C4-2B (cell line): ENCODE measurements around the gene JMJD8.

ENCODE experiments used
- H3K27ac ChIP-seq: fragments of 450-650 bp; 2 replicates; pipeline ENCODE4 v1.5.1; 2017
- CTCF ChIP-seq: fragments of 450-650 bp; conservative IDR thresholded peaks from 2 replicates; pipeline ENCODE4 v1.5.1; 2017; ENCODE audit warnings: mild to moderate bottlenecking
- ZFX ChIP-seq: fragments of 450-650 bp; IDR thresholded peaks from 2 replicates; pipeline ENCODE4 v1.6.1; 2017

Gene JMJD8

DNA sequence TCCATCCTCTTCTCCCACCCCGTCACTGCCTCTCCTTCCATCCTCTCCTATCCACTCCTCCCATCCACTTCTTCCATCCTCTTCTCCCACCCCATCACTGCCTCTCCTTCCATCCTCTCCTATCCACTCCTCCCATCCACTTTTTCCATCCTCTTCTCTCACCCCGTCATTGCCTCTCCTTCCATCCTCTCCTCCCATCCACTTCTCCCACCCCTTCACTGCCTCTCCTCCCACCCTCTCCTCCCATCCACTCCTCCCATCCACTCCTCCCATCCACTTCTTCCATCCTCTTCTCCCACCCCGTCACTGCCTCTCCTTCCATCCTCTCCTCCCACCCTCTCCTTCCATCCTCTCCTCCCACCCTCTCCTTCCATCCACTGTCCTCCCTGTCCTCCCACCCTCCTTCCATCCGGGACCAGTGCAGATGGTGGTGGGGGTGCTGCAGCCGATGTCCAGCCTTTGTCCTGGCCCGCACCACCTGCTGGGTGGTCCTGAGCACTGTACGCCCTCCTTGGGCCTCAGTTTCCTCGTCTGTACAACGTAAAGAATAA is 52.3 kb downstream of the JMJD8 start:
- no peak overlapping the region for H3K27ac ChIP-seq
- TF ChIP-seq CTCF (no peak), ZFX (no peak)
